ENCODE data around the gene KLHL4. TPM values are rescaled to one million over a fixed set of nuclear protein-coding genes. Genes with fewer than 3 reads are reported as not detected.
A peak's percentile ranks its signal among the peaks of the same experiment; 100 is the strongest.

The KLHL4 gene
- total RNA-seq, 4 donors from 2014 or later: 0.16 to 2.0 (median 0.88) TPM

DNA sequence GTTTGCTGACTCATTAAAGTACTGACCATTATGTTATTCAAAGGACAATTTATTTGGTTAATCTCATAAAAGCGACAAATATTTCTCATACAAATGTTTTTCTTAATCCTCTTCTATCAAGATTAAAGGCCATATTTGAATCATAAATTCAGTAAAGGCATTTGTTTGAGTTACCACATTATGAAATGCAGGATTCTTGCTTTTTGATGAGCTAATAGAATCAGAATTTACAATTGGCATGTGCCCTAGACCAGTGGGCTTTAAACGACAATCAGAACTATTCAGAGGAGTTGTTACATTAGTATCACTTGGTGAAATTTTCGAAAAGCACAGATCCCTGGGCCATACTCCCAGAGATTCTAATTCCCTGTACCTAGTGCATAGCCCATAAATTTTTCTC lies 55.3 kb downstream of the KLHL4 start:
- intact Hi-C loops (cut with DNase I; ENCODE audit: low total_unique reads) (no loop called here), in situ Hi-C loops (cut with MboI; ENCODE audit: low pct_ligation_motif_present in 1 of 4, low pct_unique_long_range_greater_than_20kb in 1 of 4, low sequenced_read_pairs in 3 of 4) (no loop called here)
- Histone ChIP-seq H3K27me3 (no peaks in the 10 kb centered on the region), H3K27ac (no peak overlapping the region), H3K4me1 (no peaks in the 10 kb centered on the region), H3K36me3 (no peaks in the 10 kb centered on the region), H3K4me3 (no peak overlapping the region), H3K9me3 (no peaks in the 10 kb centered on the region)
- TF ChIP-seq, protein P1, sequence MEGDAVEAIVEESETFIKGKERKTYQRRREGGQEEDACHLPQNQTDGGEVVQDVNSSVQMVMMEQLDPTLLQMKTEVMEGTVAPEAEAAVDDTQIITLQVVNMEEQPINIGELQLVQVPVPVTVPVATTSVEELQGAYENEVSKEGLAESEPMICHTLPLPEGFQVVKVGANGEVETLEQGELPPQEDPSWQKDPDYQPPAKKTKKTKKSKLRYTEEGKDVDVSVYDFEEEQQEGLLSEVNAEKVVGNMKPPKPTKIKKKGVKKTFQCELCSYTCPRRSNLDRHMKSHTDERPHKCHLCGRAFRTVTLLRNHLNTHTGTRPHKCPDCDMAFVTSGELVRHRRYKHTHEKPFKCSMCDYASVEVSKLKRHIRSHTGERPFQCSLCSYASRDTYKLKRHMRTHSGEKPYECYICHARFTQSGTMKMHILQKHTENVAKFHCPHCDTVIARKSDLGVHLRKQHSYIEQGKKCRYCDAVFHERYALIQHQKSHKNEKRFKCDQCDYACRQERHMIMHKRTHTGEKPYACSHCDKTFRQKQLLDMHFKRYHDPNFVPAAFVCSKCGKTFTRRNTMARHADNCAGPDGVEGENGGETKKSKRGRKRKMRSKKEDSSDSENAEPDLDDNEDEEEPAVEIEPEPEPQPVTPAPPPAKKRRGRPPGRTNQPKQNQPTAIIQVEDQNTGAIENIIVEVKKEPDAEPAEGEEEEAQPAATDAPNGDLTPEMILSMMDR (IDR thresholded peaks at IDR 0.05): no peak
- TF ChIP-seq EP300 (IDR thresholded peaks at IDR 0.05; ENCODE audit: low read depth) (no peak), POLR2AphosphoS5 (IDR thresholded peaks at IDR 0.05) (no peak), POLR2A (IDR thresholded peaks at IDR 0.05) (no peak)
- no peak for DNase-seq
- 50 to 51% methylated on average over 3 of the region's 3 CpGs for WGBS, 2 donors (ENCODE audit: low coverage in 1 of 2)

- H3K9me3 ChIP-seq: no peaks in the 10 kb centered on the region
- intact Hi-C loops (cut with DNase I; ENCODE audit: low total_unique reads): no loop called here
- in situ Hi-C loops (cut with MboI; ENCODE audit: low pct_ligation_motif_present in 1 of 4, low pct_unique_long_range_greater_than_20kb in 1 of 4, low sequenced_read_pairs in 3 of 4): no loop called here
- no peaks in the 10 kb centered on the region for H3K27me3 ChIP-seq
- WGBS, 2 donors (ENCODE audit: low coverage in 1 of 2): 74 to 100% methylated on average over 1 of the region's 1 CpG
- H3K4me3 ChIP-seq: no peak overlapping the region
- no peaks in the 10 kb centered on the region for H3K4me1 ChIP-seq
- H3K36me3 ChIP-seq: no peaks in the 10 kb centered on the region
- TF ChIP-seq POLR2A (IDR thresholded peaks at IDR 0.05): no peak
- no peak for TF ChIP-seq EP300 (IDR thresholded peaks at IDR 0.05; ENCODE audit: low read depth)
- no peak for TF ChIP-seq POLR2AphosphoS5 (IDR thresholded peaks at IDR 0.05)
- TF ChIP-seq, protein P1 (IDR thresholded peaks at IDR 0.05): no peak
- no peak overlapping the region for H3K27ac ChIP-seq
- no peak for DNase-seq
Measured at GRCh38 chrX:87578978-87579377, 61.4 kb downstream of the KLHL4 start.

GRCh38 chrX:87580862-87581261 lies 63.3 kb downstream of the KLHL4 start:
- intact Hi-C loops (cut with DNase I; ENCODE audit: low total_unique reads) (no loop called here), in situ Hi-C loops (cut with MboI; ENCODE audit: low pct_ligation_motif_present in 1 of 4, low pct_unique_long_range_greater_than_20kb in 1 of 4, low sequenced_read_pairs in 3 of 4) (no loop called here)
- Histone ChIP-seq H3K27ac (no peak overlapping the region), H3K36me3 (no peaks in the 10 kb centered on the region), H3K4me1 (no peaks in the 10 kb centered on the region), H3K27me3 (no peaks in the 10 kb centered on the region), H3K4me3 (no peak overlapping the region), H3K9me3 (no peaks in the 10 kb centered on the region)
- TF ChIP-seq POLR2A (IDR thresholded peaks at IDR 0.05): no peak
- WGBS, 2 donors (ENCODE audit: low coverage in 1 of 2): 81% methylated on average over 2 of the region's 2 CpGs; no CpG with 5 or more reads in 1 of the 2 donors
- DNase-seq: no peak

GRCh38 chrX:87582453-87582852 lies 64.9 kb downstream of the KLHL4 start:
- no peaks in the 10 kb centered on the region for H3K9me3 ChIP-seq
- no peaks in the 10 kb centered on the region for H3K36me3 ChIP-seq
- intact Hi-C loops (cut with DNase I; ENCODE audit: low total_unique reads) (no loop called here), in situ Hi-C loops (cut with MboI; ENCODE audit: low pct_ligation_motif_present in 1 of 4, low pct_unique_long_range_greater_than_20kb in 1 of 4, low sequenced_read_pairs in 3 of 4) (no loop called here)
- H3K4me3 ChIP-seq: no peak overlapping the region
- DNase-seq: no peak
- H3K27ac ChIP-seq: no peak overlapping the region
- no peaks in the 10 kb centered on the region for H3K4me1 ChIP-seq
- TF ChIP-seq, protein P1 (IDR thresholded peaks at IDR 0.05): no peak
- no peak for TF ChIP-seq EP300 (IDR thresholded peaks at IDR 0.05; ENCODE audit: low read depth)
- TF ChIP-seq POLR2A (IDR thresholded peaks at IDR 0.05): no peak
- no peak for TF ChIP-seq POLR2AphosphoS5 (IDR thresholded peaks at IDR 0.05)
- no peaks in the 10 kb centered on the region for H3K27me3 ChIP-seq
- WGBS, 2 donors (ENCODE audit: low coverage in 1 of 2): 81% methylated on average over 6 of the region's 6 CpGs; no CpG with 5 or more reads in 1 of the 2 donors

DNA sequence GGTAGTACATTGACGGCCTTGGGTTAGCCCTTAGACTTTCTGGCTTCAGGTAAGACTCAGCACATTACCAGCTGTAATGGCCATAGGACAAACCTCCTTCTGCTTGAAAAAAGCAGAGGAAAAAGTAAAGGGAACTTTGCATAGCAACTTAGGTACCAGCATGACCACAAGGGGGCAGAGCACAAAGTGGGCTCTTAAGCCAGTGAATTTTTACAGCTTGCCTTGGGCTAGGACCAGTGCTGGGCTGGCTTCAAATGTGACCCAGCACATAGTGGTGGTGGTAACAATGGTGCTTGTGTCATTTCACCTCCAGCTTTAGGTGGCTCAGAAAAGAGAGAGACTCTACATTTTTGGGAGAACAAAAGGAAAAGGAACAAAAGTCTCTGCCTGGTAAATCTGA lies 66.1 kb downstream of the KLHL4 start:
- H3K27ac ChIP-seq: no peak overlapping the region
- no peak for DNase-seq
- in situ Hi-C loops (cut with MboI; ENCODE audit: low pct_ligation_motif_present in 1 of 4, low pct_unique_long_range_greater_than_20kb in 1 of 4, low sequenced_read_pairs in 3 of 4): no loop called here
- intact Hi-C loops (cut with DNase I; ENCODE audit: low total_unique reads): no loop called here
- no peaks in the 10 kb centered on the region for H3K4me1 ChIP-seq
- H3K4me3 ChIP-seq: no peak overlapping the region
- no peaks in the 10 kb centered on the region for H3K9me3 ChIP-seq
- WGBS, 2 donors (ENCODE audit: low coverage in 1 of 2): 65% methylated on average over 1 of the region's 1 CpG; no CpG with 5 or more reads in 1 of the 2 donors
- H3K36me3 ChIP-seq: no peaks in the 10 kb centered on the region
- TF ChIP-seq POLR2A (IDR thresholded peaks at IDR 0.05): no peak
- TF ChIP-seq, protein P1 (IDR thresholded peaks at IDR 0.05): peak in 1 of 5 experiments; percentile 21
- H3K27me3 ChIP-seq: no peaks in the 10 kb centered on the region
